IMR-90 (cell line): ENCODE measurements around the gene FBXO28. TPM values are rescaled to one million over a fixed set of nuclear protein-coding genes. Genes with fewer than 3 reads are reported as not detected.

Experiments used
- ATAC-seq: fragments of 200-7000 bp; cut with Tn5 transposase; 2 replicates; pipeline ENCODE4 v1.9.1; 2020; ENCODE audit warnings: low read depth, mild to moderate bottlenecking, moderate library complexity
- BruUV-seq: library from RNA; stranded (reverse); fragments of 400-500 nt; replicated peaks from 2 replicates; lab custom pipeline; 2021; lab: Mats Ljungman, UMichigan
- CTCF ChIA-PET: fragments of 300-600 bp; formaldehyde crosslinking; extraction: SDS; loops from one replicate; lab custom pipeline; 2021; ENCODE audit warnings: antibody characterized with exemption; lab: Yijun Ruan, JAX
- POLR2A ChIA-PET: fragments of 300-600 bp; sonication (Branson Sonifier 250); formaldehyde crosslinking; loops from one replicate; lab custom pipeline; 2022; ENCODE audit warnings: antibody characterized with exemption; ENCODE audit not compliant: unreplicated experiment; lab: Charles Lee
- DNase-seq: peaks from one replicate; pipeline ENCODE4 v3.0.0; 2013
- H2AFZ ChIP-seq: replicated peaks from 2 replicates; pipeline ENCODE3; 2013; ENCODE audit warnings: low read length, mild to moderate bottlenecking; ENCODE audit not compliant: poor library complexity
- H2AK5ac ChIP-seq: 2 replicates; pipeline ENCODE4 v1.6.1; 2013; ENCODE audit warnings: low read depth, low read length, inconsistent platforms
- H2AK9ac ChIP-seq: replicated peaks from 2 replicates; pipeline ENCODE3; 2013; ENCODE audit warnings: mild to moderate bottlenecking, low read depth, low read length, moderate library complexity; ENCODE audit not compliant: poor library complexity
- H2BK120ac ChIP-seq: 2 replicates; pipeline ENCODE4 v1.6.1; 2013; ENCODE audit warnings: low read depth, low read length, inconsistent platforms
- H2BK15ac ChIP-seq: 3 replicates; pipeline ENCODE4 v1.6.1; 2013; ENCODE audit warnings: low read depth, low read length, inconsistent platforms
- H2BK20ac ChIP-seq: 2 replicates; pipeline ENCODE4 v1.6.1; 2013; ENCODE audit warnings: low read depth, mild to moderate bottlenecking, inconsistent platforms, low read length, moderate library complexity
- H2BK5ac ChIP-seq: 2 replicates; pipeline ENCODE4 v1.6.1; 2013; ENCODE audit warnings: mild to moderate bottlenecking, low read depth, low read length, inconsistent platforms; ENCODE audit not compliant: poor library complexity, severe bottlenecking
- H3K14ac ChIP-seq: replicated peaks from 2 replicates; pipeline ENCODE4 v1.6.1; 2013; ENCODE audit warnings: low read depth, low read length, inconsistent platforms
- H3K18ac ChIP-seq: 2 replicates; pipeline ENCODE4 v1.6.1; 2013; ENCODE audit warnings: low read depth, low read length, control low read depth
- H3K23ac ChIP-seq: 2 replicates; pipeline ENCODE4 v1.6.1; 2013; ENCODE audit warnings: low read depth, low read length, inconsistent platforms
- H3K27ac ChIP-seq: 2 replicates; pipeline ENCODE4 v1.5.1; 2013; ENCODE audit warnings: mild to moderate bottlenecking, control low read depth, low read length; ENCODE audit not compliant: insufficient read depth
- H3K27me3 ChIP-seq: 2 replicates; pipeline ENCODE4 v1.6.1; 2013; ENCODE audit warnings: low read length; ENCODE audit not compliant: control insufficient read depth, insufficient read depth
- H3K36me3 ChIP-seq: 2 replicates; pipeline ENCODE4 v1.6.1; 2013; ENCODE audit warnings: low read length, mixed read lengths; ENCODE audit not compliant: control insufficient read depth, insufficient read depth
- H3K4ac ChIP-seq: 2 replicates; pipeline ENCODE4 v1.6.1; 2013; ENCODE audit warnings: low read depth, low read length, inconsistent platforms
- H3K4me1 ChIP-seq: 2 replicates; pipeline ENCODE4 v1.6.1; 2013; ENCODE audit warnings: low read length, mixed read lengths; ENCODE audit not compliant: control insufficient read depth, insufficient read depth
- H3K4me2 ChIP-seq: 2 replicates; pipeline ENCODE4 v1.6.1; 2013; ENCODE audit warnings: low read depth, mild to moderate bottlenecking, control low read depth, low read length, moderate library complexity
- H3K4me3 ChIP-seq: 2 replicates; pipeline ENCODE4 v1.5.1; 2013; ENCODE audit warnings: low read depth, mild to moderate bottlenecking, control low read depth, low read length, moderate library complexity; ENCODE audit not compliant: insufficient read depth
- H3K56ac ChIP-seq: 2 replicates; pipeline ENCODE4 v1.6.1; 2013; ENCODE audit warnings: low read length, inconsistent platforms; ENCODE audit not compliant: insufficient read depth; ENCODE audit errors: extremely low read depth
- H3K79me1 ChIP-seq, 2 experiments: 2 replicates each; pipeline ENCODE4 v1.6.1; 2013; ENCODE audit warnings: low read length in 2 of 2, inconsistent platforms in 1 of 2, low read depth in 1 of 2
- H3K9ac ChIP-seq: 2 replicates; pipeline ENCODE4 v1.6.1; 2013; ENCODE audit warnings: low read depth, low read length, control low read depth
- H3K9me1 ChIP-seq: 2 replicates; pipeline ENCODE4 v1.6.1; 2013; ENCODE audit warnings: low read length, inconsistent platforms; ENCODE audit not compliant: insufficient read depth
- H3K9me3 ChIP-seq: 2 replicates; pipeline ENCODE4 v1.6.1; 2013; ENCODE audit warnings: low read length; ENCODE audit not compliant: control insufficient read depth, insufficient read depth
- H4K20me1 ChIP-seq: 2 replicates; pipeline ENCODE4 v1.6.1; 2013; ENCODE audit warnings: low read length, inconsistent platforms; ENCODE audit not compliant: insufficient read depth
- H4K5ac ChIP-seq: 2 replicates; pipeline ENCODE4 v1.6.1; 2013; ENCODE audit warnings: mild to moderate bottlenecking, low read depth, low read length, control low read depth
- H4K8ac ChIP-seq, 2 experiments: 2 replicates each; pipeline ENCODE4 v1.6.1; 2013; ENCODE audit warnings: low read depth in 2 of 2, low read length in 2 of 2, control low read depth in 1 of 2, inconsistent platforms in 1 of 2
- H4K91ac ChIP-seq: 2 replicates; pipeline ENCODE4 v1.6.1; 2013; ENCODE audit warnings: low read depth, low read length, inconsistent platforms; ENCODE audit not compliant: insufficient read depth
- BHLHE40 ChIP-seq: fragments of 150-350 bp; IDR thresholded peaks from 2 replicates; pipeline ENCODE4 v1.6.1; 2016; ENCODE audit warnings: mild to moderate bottlenecking, low read depth, low read length
- CHD1 ChIP-seq: IDR thresholded peaks from 2 replicates; pipeline ENCODE4 v1.6.1; 2012; ENCODE audit warnings: low read depth, low read length, improper control_type of control experiment
- CTCF ChIP-seq: conservative IDR thresholded peaks from 2 replicates; pipeline ENCODE4 v1.5.1; 2012; ENCODE audit warnings: mild to moderate bottlenecking, low read depth, low read length, improper control_type of control experiment
- ELK1 ChIP-seq: fragments of 150-350 bp; IDR thresholded peaks from 2 replicates; pipeline ENCODE4 v1.6.1; 2016; ENCODE audit warnings: low read depth, mild to moderate bottlenecking, low read length, moderate library complexity, borderline replicate concordance
- FOS ChIP-seq: fragments of 150-350 bp; IDR thresholded peaks from 2 replicates; pipeline ENCODE4 v1.6.1; 2016; ENCODE audit warnings: low read depth, low read length
- MAFK ChIP-seq: IDR thresholded peaks from 2 replicates; pipeline ENCODE4 v1.6.1; 2012; ENCODE audit warnings: low read depth, low read length, improper control_type of control experiment
- MAZ ChIP-seq: IDR thresholded peaks from 2 replicates; pipeline ENCODE4 v1.6.1; 2012; ENCODE audit warnings: low read depth, mild to moderate bottlenecking, low read length, improper control_type of control experiment, moderate library complexity, borderline replicate concordance
- MXI1 ChIP-seq: IDR thresholded peaks from 2 replicates; pipeline ENCODE4 v1.6.1; 2012; ENCODE audit warnings: low read depth, mild to moderate bottlenecking, low read length, moderate library complexity, borderline replicate concordance
- POLR2A ChIP-seq: IDR thresholded peaks from 2 replicates; pipeline ENCODE4 v1.6.1; 2012; ENCODE audit warnings: mild to moderate bottlenecking, low read depth, low read length
- RAD21 ChIP-seq: IDR thresholded peaks from 2 replicates; pipeline ENCODE4 v1.6.1; 2012; ENCODE audit warnings: low read length, improper control_type of control experiment
- RCOR1 ChIP-seq: IDR thresholded peaks from 2 replicates; pipeline ENCODE4 v1.6.1; 2012; ENCODE audit warnings: mild to moderate bottlenecking, low read length, improper control_type of control experiment; ENCODE audit not compliant: insufficient replicate concordance
- RFX5 ChIP-seq: IDR thresholded peaks from 2 replicates; pipeline ENCODE4 v1.8.0; 2012; ENCODE audit warnings: low read depth, mild to moderate bottlenecking, low read length, moderate library complexity
- SMC3 ChIP-seq: fragments of 150-350 bp; IDR thresholded peaks from 2 replicates; pipeline ENCODE4 v1.6.1; 2016; ENCODE audit warnings: low read depth, mild to moderate bottlenecking, antibody characterized with exemption, low read length, moderate library complexity
- USF2 ChIP-seq: fragments of 150-350 bp; IDR thresholded peaks from 2 replicates; pipeline ENCODE4 v1.6.1; 2017; ENCODE audit warnings: mild to moderate bottlenecking, antibody characterized with exemption, low read length, low read depth
- WGBS, 2 experiments: methylation state at CpG; one replicate each; pipeline versions ENCODE4 v1.1.5 to v1.1.7; 2013; ENCODE audit warnings: missing lambda C conversion rate in 2 of 2; ENCODE audit not compliant: insufficient read length in 1 of 2; ENCODE audit errors: extremely low coverage in 2 of 2; 5-methylcytosine and 5-hydroxymethylcytosine counted together
- dilution Hi-C: fragments of 300-500 bp; cut with HindIII; formaldehyde crosslinking; loops from one replicate; pipeline ENCODE4 v1.14.3; 2018; ENCODE audit warnings: low sequenced_read_pairs; ENCODE audit not compliant: unreplicated experiment
- in situ Hi-C: fragments of 300-500 bp; cut with MboI; formaldehyde crosslinking; loops from 3 replicates; pipeline ENCODE4 v1.14.3; 2019; ENCODE audit warnings: low sequenced_read_pairs, inconsistent platforms, mixed read lengths
- intact Hi-C: fragments of 100-400 bp; cut with micrococcal nuclease; formaldehyde crosslinking; loops from 2 replicates; pipeline ENCODE4 v1.10.0; 2022
- polyA plus RNA-seq, 3 experiments: library from polyadenylated mRNA; depleted of rRNA; stranded (reverse); fragments of >200 nt; gene quantifications; 2 replicates each; pipeline ENCODE4 v1.2.3, GENCODE V29; 2012; ENCODE audit warnings: low replicate concordance in 1 of 3
- total RNA-seq: library from RNA; depleted of rRNA; stranded (reverse); fragments of >200 nt; gene quantifications from 2 replicates; pipeline ENCODE4 v1.2.3, GENCODE V29; 2012

The FBXO28 gene
- total and polyA plus RNA-seq, 2 of the 4 experiments (the other 2 are of a cell fraction) = 11.6 to 22.6 TPM

- Histone ChIP-seq H3K4me2 (no peak overlapping the region), H4K20me1 (no peaks in the 10 kb centered on the region), H4K5ac (no peak overlapping the region), H3K23ac (no peak overlapping the region), H3K4ac (no peak overlapping the region), H2AK9ac (no peak overlapping the region), H4K91ac (no peak overlapping the region), H2AK5ac (no peak overlapping the region), H3K27ac (no peak overlapping the region), H3K79me1 (peaks cover 0 to 13% of the 10 kb centered on the region in 2 experiments; a peak in 3 of 4 replicates), H3K56ac (no peak overlapping the region), H2BK5ac (no peak overlapping the region), H3K9me1 (no peaks in the 10 kb centered on the region), H3K4me3 (no peak overlapping the region), H2AFZ (no peak overlapping the region), H2BK120ac (no peak overlapping the region), H3K14ac (no peak overlapping the region), H2BK15ac (no peak overlapping the region), H3K9me3 (no peaks in the 10 kb centered on the region), H2BK20ac (no peak overlapping the region), H3K36me3 (peaks cover 28% of the 10 kb centered on the region; the same call in 1 of the 2 replicates), H3K18ac (no peak overlapping the region), H3K9ac (no peak overlapping the region), H3K4me1 (no peaks in the 10 kb centered on the region), H4K8ac (no peak overlapping the region), H3K27me3 (no peaks in the 10 kb centered on the region)
- no CpG with 5 or more reads among the region's 3 CpGs for WGBS, 2 experiments
- no peak for DNase-seq
- dilution Hi-C loops (no loop called here), in situ Hi-C loops (no loop called here), intact Hi-C loops (no loop called here)
- POLR2A ChIA-PET = no interaction called here
- CTCF ChIA-PET = interaction anchor here (0.7 kb wide), 1 partner anchor 9 kb away, joined by 3 read pairs; no protein-coding TSS in a partner anchor
- no peak for TF ChIP-seq SMC3
- no peak for TF ChIP-seq FOS
- TF ChIP-seq USF2 = no peak
- no peak for TF ChIP-seq RFX5
- no peak for TF ChIP-seq MAZ
- no peak for TF ChIP-seq CTCF
- no peak for TF ChIP-seq BHLHE40
- no peak for TF ChIP-seq RAD21
- no peak for TF ChIP-seq MAFK
- TF ChIP-seq POLR2A = no peak
- TF ChIP-seq CHD1 = no peak
- no peak for TF ChIP-seq ELK1
- TF ChIP-seq RCOR1 = no peak
- TF ChIP-seq MXI1 = no peak
- no TSS peak for BruUV-seq
- no peak for ATAC-seq
Observed at GRCh38 chr1:224138198-224138597, 24.3 kb downstream of the FBXO28 start.
